ENCODE results near the gene DDR2.

- TF ChIP-seq, protein P1, sequence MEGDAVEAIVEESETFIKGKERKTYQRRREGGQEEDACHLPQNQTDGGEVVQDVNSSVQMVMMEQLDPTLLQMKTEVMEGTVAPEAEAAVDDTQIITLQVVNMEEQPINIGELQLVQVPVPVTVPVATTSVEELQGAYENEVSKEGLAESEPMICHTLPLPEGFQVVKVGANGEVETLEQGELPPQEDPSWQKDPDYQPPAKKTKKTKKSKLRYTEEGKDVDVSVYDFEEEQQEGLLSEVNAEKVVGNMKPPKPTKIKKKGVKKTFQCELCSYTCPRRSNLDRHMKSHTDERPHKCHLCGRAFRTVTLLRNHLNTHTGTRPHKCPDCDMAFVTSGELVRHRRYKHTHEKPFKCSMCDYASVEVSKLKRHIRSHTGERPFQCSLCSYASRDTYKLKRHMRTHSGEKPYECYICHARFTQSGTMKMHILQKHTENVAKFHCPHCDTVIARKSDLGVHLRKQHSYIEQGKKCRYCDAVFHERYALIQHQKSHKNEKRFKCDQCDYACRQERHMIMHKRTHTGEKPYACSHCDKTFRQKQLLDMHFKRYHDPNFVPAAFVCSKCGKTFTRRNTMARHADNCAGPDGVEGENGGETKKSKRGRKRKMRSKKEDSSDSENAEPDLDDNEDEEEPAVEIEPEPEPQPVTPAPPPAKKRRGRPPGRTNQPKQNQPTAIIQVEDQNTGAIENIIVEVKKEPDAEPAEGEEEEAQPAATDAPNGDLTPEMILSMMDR (conservative IDR thresholded peaks at IDR 0.05; ENCODE audit: low read depth, low read length), result no peak
- TF ChIP-seq, protein P2, sequence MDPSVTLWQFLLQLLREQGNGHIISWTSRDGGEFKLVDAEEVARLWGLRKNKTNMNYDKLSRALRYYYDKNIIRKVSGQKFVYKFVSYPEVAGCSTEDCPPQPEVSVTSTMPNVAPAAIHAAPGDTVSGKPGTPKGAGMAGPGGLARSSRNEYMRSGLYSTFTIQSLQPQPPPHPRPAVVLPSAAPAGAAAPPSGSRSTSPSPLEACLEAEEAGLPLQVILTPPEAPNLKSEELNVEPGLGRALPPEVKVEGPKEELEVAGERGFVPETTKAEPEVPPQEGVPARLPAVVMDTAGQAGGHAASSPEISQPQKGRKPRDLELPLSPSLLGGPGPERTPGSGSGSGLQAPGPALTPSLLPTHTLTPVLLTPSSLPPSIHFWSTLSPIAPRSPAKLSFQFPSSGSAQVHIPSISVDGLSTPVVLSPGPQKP (IDR thresholded peaks at IDR 0.05; ENCODE audit: borderline replicate concordance, low read depth, low read length), result no peak
- TF ChIP-seq USF2 (IDR thresholded peaks at IDR 0.05; ENCODE audit: low read depth, low read length) (no peak), POLR2A (IDR thresholded peaks at IDR 0.05; ENCODE audit: low read depth, low read length) (no peak), MAFK (IDR thresholded peaks at IDR 0.05; ENCODE audit: low read depth, low read length) (no peak), MXI1 (IDR thresholded peaks at IDR 0.05; ENCODE audit: borderline replicate concordance, low read depth, low read length) (no peak), CEBPB (IDR thresholded peaks at IDR 0.05; ENCODE audit: low read depth, low read length) (no peak), RAD21 (IDR thresholded peaks at IDR 0.05; ENCODE audit: low read length) (no peak), RFX5 (IDR thresholded peaks at IDR 0.05; ENCODE audit: low read depth, low read length) (no peak), MAZ (IDR thresholded peaks at IDR 0.05; ENCODE audit: borderline replicate concordance, low read depth, low read length) (no peak), SMC3 (IDR thresholded peaks at IDR 0.05; ENCODE audit: low read depth, low read length) (no peak), NFE2L2 (IDR thresholded peaks at IDR 0.05; ENCODE audit: low read depth, low read length) (no peak), FOS (IDR thresholded peaks at IDR 0.05; ENCODE audit: low read depth, low read length) (no peak)
These were observed 44.5 kb upstream of the DDR2 start for GRCh38 chr1:162587761-162588260.

All from IMR-90 (cell line).